Right lobe of liver (tissue), 6 donors: ENCODE results near the gene WDR53. TPM values are rescaled to one million over a fixed set of nuclear protein-coding genes. Genes with fewer than 3 reads are reported as not detected.

Experiments
- ATAC-seq, 4 donors: fragments of 200-7000 bp; cut with Tn5 transposase; one replicate each; pipeline ENCODE4 v1.9.1; 2020; ENCODE audit warnings: mild to moderate bottlenecking in 4 of 4, moderate library complexity in 4 of 4
- DNase-seq, 3 donors: peaks; one replicate each; pipeline ENCODE4 v3.0.0-alpha.2; 2020
- H3K27ac ChIP-seq, 3 donors: fragments of 200-600 bp; one replicate each; pipeline ENCODE4 v1.8.0; 2022
- H3K27me3 ChIP-seq, 2 donors: fragments of 200-600 bp; one replicate each; pipeline ENCODE4 v1.8.0; 2022
- H3K36me3 ChIP-seq, 4 donors: fragments of 200-600 bp; sonication (generic) in 1 of 4; one replicate each; pipeline versions ENCODE4 v1.5.1 to v1.8.0; 2017 to 2022; ENCODE audit warnings: control low read depth in 1 of 4
- H3K4me1 ChIP-seq, 4 donors: fragments of 200-600 bp; sonication (generic) in 1 of 4; one replicate each; pipeline versions ENCODE4 v1.5.1 to v1.8.0; 2017 to 2022; ENCODE audit warnings: control low read depth in 1 of 4
- H3K4me3 ChIP-seq, 3 donors: fragments of 200-600 bp; one replicate each; pipeline ENCODE4 v1.8.0; 2022
- H3K9me3 ChIP-seq, 4 donors: fragments of 200-600 bp; sonication (generic) in 1 of 4; one replicate each; pipeline versions ENCODE4 v1.5.1 to v1.8.0; 2017 to 2022; ENCODE audit warnings: control low read depth in 1 of 4
- CTCF ChIP-seq, 4 donors: fragments of 200-600 bp in 3 of 4; fragments of 450-650 bp in 1 of 4; IDR thresholded peaks; one replicate each; pipeline versions ENCODE4 v1.5.1 to v1.8.0; 2016 to 2022; ENCODE audit warnings: antibody characterized with exemption in 4 of 4, mild to moderate bottlenecking in 2 of 4
- POLR2A ChIP-seq: fragments of 450-650 bp; IDR thresholded peaks from one replicate; pipeline ENCODE4 v1.6.1; 2017; ENCODE audit warnings: antibody characterized with exemption, mild to moderate bottlenecking
- WGBS: methylation state at CpG from one replicate; pipeline ENCODE4 v1.1.6; 2018; ENCODE audit warnings: low coverage, low lambda C conversion rate; ENCODE audit not compliant: insufficient coverage; ENCODE audit errors: missing lambda C conversion rate; 5-methylcytosine and 5-hydroxymethylcytosine counted together
- intact Hi-C, 2 donors: fragments of 100-400 bp; cut with DNase I; formaldehyde crosslinking; loops; one replicate each; pipeline versions ENCODE4 v1.11.2 to v1.14.1; 2022
- total RNA-seq, 6 experiments: library from RNA; depleted of rRNA in 2 of 6; stranded (reverse); fragments of >200 nt in 2 of 6; fragmentation: NEBNext Ultra II Directional in 3 of 6; extraction: Animal tissue kit (Norgen Biotek cat#: 25700) in 3 of 6; gene quantifications; one replicate each; pipeline versions ENCODE4 v1.1.0 to v1.2.4, GENCODE V29; 2016 to 2023
- donor health status: DM: no; HTN: yes; CAD: no.
- donor health status: DM: no; HTN: no; CAD: no.
- donor health status: DM: no; HTN: no; CAD: no.
- donor health status: DM: no; HTN: yes; CAD: no.
- donor health status: DM: no; HTN: yes; CAD: no.

Gene WDR53
- total RNA-seq, 6 experiments from 2014 or later, result 1.5 to 5.8 (median 4.3) TPM

GRCh38 chr3:196533260-196533681 lies 35.1 kb downstream of the WDR53 start:
- WGBS, result 32% methylated on average over 10 of the region's 14 CpGs
- H3K27ac ChIP-seq, result no peak overlapping the region
- no peaks in the 10 kb centered on the region for H3K36me3 ChIP-seq
- no peaks in the 10 kb centered on the region for H3K4me1 ChIP-seq
- H3K9me3 ChIP-seq, result no peaks in the 10 kb centered on the region
- DNase-seq, result no peak
- intact Hi-C loops, result no loop called here
- H3K27me3 ChIP-seq, result no peaks in the 10 kb centered on the region
- no peak for ATAC-seq
- no peak overlapping the region for H3K4me3 ChIP-seq
- TF ChIP-seq POLR2A (no peak), CTCF (IDR thresholded peaks at IDR 0.05) (no peak)

GRCh38 chr3:196531418-196531817 lies 36.9 kb downstream of the WDR53 start:
- intact Hi-C loops, result no loop called here
- Histone ChIP-seq H3K4me1 (no peaks in the 10 kb centered on the region), H3K36me3 (no peaks in the 10 kb centered on the region), H3K9me3 (no peaks in the 10 kb centered on the region), H3K4me3 (no peak overlapping the region), H3K27ac (no peak overlapping the region), H3K27me3 (no peaks in the 10 kb centered on the region)
- TF ChIP-seq POLR2A, result no peak
- TF ChIP-seq CTCF (IDR thresholded peaks at IDR 0.05), result no peak
- 51% methylated on average over 4 of the region's 4 CpGs for WGBS
- DNase-seq, result no peak
- no peak for ATAC-seq

GRCh38 chr3:196528639-196529233 lies 39.6 kb downstream of the WDR53 start:
- no peaks in the 10 kb centered on the region for H3K36me3 ChIP-seq
- no peaks in the 10 kb centered on the region for H3K4me1 ChIP-seq
- no peaks in the 10 kb centered on the region for H3K9me3 ChIP-seq
- DNase-seq (peak; percentile 58 to 81 (median 70)), ATAC-seq (peak; percentile 89 to 100 (median 94))
- H3K4me3 ChIP-seq, result peak overlapping the region in 2 of 3 donors; percentile 14 to 41
- 0% methylated on average over 2 of the region's 52 CpGs for WGBS
- no peaks in the 10 kb centered on the region for H3K27me3 ChIP-seq
- TF ChIP-seq POLR2A (no peak), CTCF (IDR thresholded peaks at IDR 0.05) (peak; percentile 41 to 72 (median 48))
- intact Hi-C loops, result no loop called here
- no peak overlapping the region for H3K27ac ChIP-seq

GRCh38 chr3:196525141-196525540 lies 43.2 kb downstream of the WDR53 start:
- ATAC-seq, result no peak
- no peak overlapping the region for H3K27ac ChIP-seq
- no peaks in the 10 kb centered on the region for H3K4me1 ChIP-seq
- TF ChIP-seq CTCF (IDR thresholded peaks at IDR 0.05) (no peak), POLR2A (no peak)
- peaks cover 0 to 7% (median 2%) of the 10 kb centered on the region in 4 donors for H3K9me3 ChIP-seq
- no peaks in the 10 kb centered on the region for H3K27me3 ChIP-seq
- intact Hi-C loops, result no loop called here
- H3K36me3 ChIP-seq, result no peaks in the 10 kb centered on the region
- no peak overlapping the region for H3K4me3 ChIP-seq
- DNase-seq, result no peak
- 73% methylated on average over 3 of the region's 4 CpGs for WGBS

- Histone ChIP-seq H3K27me3 (no peaks in the 10 kb centered on the region), H3K27ac (no peak overlapping the region), H3K9me3 (peaks cover 0 to 13% (median 6%) of the 10 kb centered on the region in 4 donors), H3K4me3 (no peak overlapping the region), H3K4me1 (no peaks in the 10 kb centered on the region), H3K36me3 (no peaks in the 10 kb centered on the region)
- no peak for TF ChIP-seq CTCF (IDR thresholded peaks at IDR 0.05)
- no peak for TF ChIP-seq POLR2A
- intact Hi-C loops, result no loop called here
- DNase-seq, result no peak
- 39% methylated on average over 5 of the region's 5 CpGs for WGBS
- no peak for ATAC-seq
Measured at GRCh38 chr3:196524527-196524926, 43.8 kb downstream of the WDR53 start.
